ENCODE results near the gene UBL3.

The UBL3 gene

GRCh38 chr13:29856426-29856825, 6.0 kb upstream of the UBL3 start:
- Histone ChIP-seq H3K4me1 (ENCODE audit: control insufficient read depth in 1 of 2, insufficient read depth in 2 of 2, low read length in 2 of 2) (no peaks in the 10 kb centered on the region), H3K27me3 (ENCODE audit: low read depth, low read length) (no peaks in the 10 kb centered on the region), H3K36me3 (ENCODE audit: control insufficient read depth in 1 of 2, insufficient read depth in 2 of 2, low read length in 2 of 2) (no peaks in the 10 kb centered on the region), H3K4me3 (ENCODE audit: low read depth in 1 of 2, low read length in 2 of 2) (no peak overlapping the region), H3K9me3 (ENCODE audit: control insufficient read depth in 1 of 2, low read length in 2 of 2) (no peaks in the 10 kb centered on the region), H3K27ac (ENCODE audit: low read length) (no peak overlapping the region)

GRCh38 chr13:29855784-29856183, 5.4 kb upstream of the UBL3 start:
- Histone ChIP-seq H3K27ac (ENCODE audit: low read length) (no peak overlapping the region), H3K4me1 (ENCODE audit: control insufficient read depth in 1 of 2, insufficient read depth in 2 of 2, low read length in 2 of 2) (peaks cover 0 to 2% of the 10 kb centered on the region in 2 donors), H3K9me3 (ENCODE audit: control insufficient read depth in 1 of 2, low read length in 2 of 2) (no peaks in the 10 kb centered on the region), H3K4me3 (ENCODE audit: low read depth in 1 of 2, low read length in 2 of 2) (no peak overlapping the region), H3K36me3 (ENCODE audit: control insufficient read depth in 1 of 2, insufficient read depth in 2 of 2, low read length in 2 of 2) (no peaks in the 10 kb centered on the region), H3K27me3 (ENCODE audit: low read depth, low read length) (no peaks in the 10 kb centered on the region)

- Histone ChIP-seq H3K27ac (ENCODE audit: low read length) (no peak overlapping the region), H3K9me3 (ENCODE audit: control insufficient read depth in 1 of 2, low read length in 2 of 2) (no peaks in the 10 kb centered on the region), H3K4me1 (ENCODE audit: control insufficient read depth in 1 of 2, insufficient read depth in 2 of 2, low read length in 2 of 2) (peaks cover 0 to 4% of the 10 kb centered on the region in 2 donors), H3K27me3 (ENCODE audit: low read depth, low read length) (no peaks in the 10 kb centered on the region), H3K4me3 (ENCODE audit: low read depth in 1 of 2, low read length in 2 of 2) (no peak overlapping the region), H3K36me3 (ENCODE audit: control insufficient read depth in 1 of 2, insufficient read depth in 2 of 2, low read length in 2 of 2) (peaks cover 0 to 4% of the 10 kb centered on the region in 2 donors)
Measured at GRCh38 chr13:29855009-29855408, 4.6 kb upstream of the UBL3 start.

- Histone ChIP-seq H3K36me3 (ENCODE audit: control insufficient read depth in 1 of 2, insufficient read depth in 2 of 2, low read length in 2 of 2) (peaks cover 0 to 8% of the 10 kb centered on the region in 2 donors), H3K4me3 (ENCODE audit: low read depth in 1 of 2, low read length in 2 of 2) (no peak overlapping the region), H3K27ac (ENCODE audit: low read length) (no peak overlapping the region), H3K4me1 (ENCODE audit: control insufficient read depth in 1 of 2, insufficient read depth in 2 of 2, low read length in 2 of 2) (peaks cover 0 to 4% of the 10 kb centered on the region in 2 donors), H3K27me3 (ENCODE audit: low read depth, low read length) (no peaks in the 10 kb centered on the region), H3K9me3 (ENCODE audit: control insufficient read depth in 1 of 2, low read length in 2 of 2) (no peaks in the 10 kb centered on the region)
Measured at GRCh38 chr13:29853131-29853530, 2.7 kb upstream of the UBL3 start.

- no peak overlapping the region for H3K4me3 ChIP-seq (ENCODE audit: low read depth in 1 of 2, low read length in 2 of 2)
- H3K9me3 ChIP-seq (ENCODE audit: control insufficient read depth in 1 of 2, low read length in 2 of 2), result no peaks in the 10 kb centered on the region
- no peak overlapping the region for H3K27ac ChIP-seq (ENCODE audit: low read length)
- peaks cover 0 to 8% of the 10 kb centered on the region in 2 donors for H3K36me3 ChIP-seq (ENCODE audit: control insufficient read depth in 1 of 2, insufficient read depth in 2 of 2, low read length in 2 of 2)
- H3K4me1 ChIP-seq (ENCODE audit: control insufficient read depth in 1 of 2, insufficient read depth in 2 of 2, low read length in 2 of 2), result peaks cover 0 to 4% of the 10 kb centered on the region in 2 donors
- H3K27me3 ChIP-seq (ENCODE audit: low read depth, low read length), result no peaks in the 10 kb centered on the region
Measured at GRCh38 chr13:29852472-29853054, 2.1 kb upstream of the UBL3 start.

DNA sequence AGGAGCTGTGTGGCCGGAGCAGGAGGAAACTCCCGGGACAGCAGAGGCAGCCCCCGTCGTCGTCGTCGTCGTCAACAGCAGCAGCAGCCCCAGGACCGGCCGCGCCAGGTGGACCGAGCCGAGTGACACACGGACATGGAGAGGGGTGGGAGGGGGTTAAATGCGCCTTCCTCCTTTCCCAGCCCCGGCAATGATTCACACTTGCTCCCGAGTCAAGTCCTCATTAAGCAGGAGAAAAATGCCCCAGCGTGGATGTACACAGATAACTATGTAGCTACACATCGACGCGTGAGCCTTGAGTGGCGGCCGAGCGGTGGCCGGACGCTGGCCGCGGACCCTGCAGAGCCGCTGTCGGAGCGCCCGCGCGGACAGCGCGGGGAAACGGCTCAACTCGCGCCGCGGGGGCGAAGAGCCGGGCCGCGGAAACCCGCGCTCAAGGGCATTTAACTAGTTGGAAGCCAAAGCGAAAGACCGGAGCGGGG, 645 bp downstream of the UBL3 start:
- Histone ChIP-seq H3K27me3 (ENCODE audit: low read depth, low read length) (no peaks in the 10 kb centered on the region), H3K36me3 (ENCODE audit: control insufficient read depth in 1 of 2, insufficient read depth in 2 of 2, low read length in 2 of 2) (peaks cover 0 to 8% of the 10 kb centered on the region in 2 donors), H3K4me3 (ENCODE audit: low read depth in 1 of 2, low read length in 2 of 2) (peak overlapping the region; percentile 90 to 98), H3K27ac (ENCODE audit: low read length) (peak overlapping the region; percentile 96), H3K9me3 (ENCODE audit: control insufficient read depth in 1 of 2, low read length in 2 of 2) (no peaks in the 10 kb centered on the region), H3K4me1 (ENCODE audit: control insufficient read depth in 1 of 2, insufficient read depth in 2 of 2, low read length in 2 of 2) (peaks cover 0 to 9% of the 10 kb centered on the region in 2 donors)

DNA sequence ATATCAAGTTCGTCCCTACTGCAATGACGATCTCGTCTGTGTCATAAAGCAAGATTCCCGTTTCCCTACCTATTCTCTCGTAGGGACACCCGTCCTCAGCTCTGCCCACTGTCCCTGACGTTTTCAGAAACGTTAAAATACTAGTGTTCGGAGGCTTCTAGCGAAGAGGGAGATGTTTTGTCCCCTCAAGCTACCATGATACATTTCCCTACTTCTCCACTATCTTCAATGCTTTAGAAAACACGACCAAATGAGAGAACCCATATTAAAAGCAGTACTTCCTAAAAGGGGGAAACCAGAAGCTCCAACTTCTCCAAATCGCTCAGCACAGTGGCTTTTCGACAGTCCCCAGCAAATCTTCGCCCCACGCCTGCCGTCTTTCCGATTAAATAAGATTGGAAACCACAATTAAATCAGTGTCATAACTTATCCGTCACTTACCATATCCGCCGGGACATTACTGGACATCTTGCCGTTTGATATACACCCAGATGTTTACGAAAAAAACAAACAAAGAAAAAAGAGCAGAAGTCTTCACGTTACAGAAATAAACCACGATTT, 1.3 kb downstream of the UBL3 start:
- Histone ChIP-seq H3K36me3 (ENCODE audit: control insufficient read depth in 1 of 2, insufficient read depth in 2 of 2, low read length in 2 of 2) (peaks cover 0 to 8% of the 10 kb centered on the region in 2 donors), H3K4me1 (ENCODE audit: control insufficient read depth in 1 of 2, insufficient read depth in 2 of 2, low read length in 2 of 2) (peaks cover 0 to 9% of the 10 kb centered on the region in 2 donors), H3K27ac (ENCODE audit: low read length) (peak overlapping the region; percentile 96), H3K4me3 (ENCODE audit: low read depth in 1 of 2, low read length in 2 of 2) (peak overlapping the region; percentile 90 to 98), H3K9me3 (ENCODE audit: control insufficient read depth in 1 of 2, low read length in 2 of 2) (no peaks in the 10 kb centered on the region), H3K27me3 (ENCODE audit: low read depth, low read length) (no peaks in the 10 kb centered on the region)

DNA sequence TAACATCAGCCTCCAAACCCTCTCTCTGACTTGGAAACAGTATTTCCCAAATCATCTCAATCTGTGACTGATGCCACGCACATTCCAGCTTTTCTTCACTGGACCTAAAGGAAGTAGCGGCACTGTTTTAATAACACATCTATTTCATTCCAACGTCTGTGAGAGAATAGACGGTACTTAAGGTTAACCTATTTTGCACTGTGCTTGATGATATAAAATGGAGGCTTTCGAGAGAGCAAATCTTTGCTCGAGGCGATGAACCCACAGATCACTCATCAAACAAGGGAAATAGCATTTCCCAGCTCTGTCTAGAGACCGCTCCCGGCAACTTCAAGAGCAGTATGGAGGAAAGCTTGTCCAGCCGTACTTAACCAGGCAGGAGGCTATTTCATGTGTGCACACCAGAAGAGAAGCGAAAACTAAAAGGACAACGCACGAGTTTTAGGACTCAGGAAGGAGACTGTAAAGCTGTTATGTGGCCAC, 2.9 kb downstream of the UBL3 start:
- peak overlapping the region; percentile 85 to 90 for H3K4me3 ChIP-seq (ENCODE audit: low read depth in 1 of 2, low read length in 2 of 2)
- no peaks in the 10 kb centered on the region for H3K9me3 ChIP-seq (ENCODE audit: control insufficient read depth in 1 of 2, low read length in 2 of 2)
- peak overlapping the region; percentile 84 for H3K27ac ChIP-seq (ENCODE audit: low read length)
- H3K27me3 ChIP-seq (ENCODE audit: low read depth, low read length), result no peaks in the 10 kb centered on the region
- H3K36me3 ChIP-seq (ENCODE audit: control insufficient read depth in 1 of 2, insufficient read depth in 2 of 2, low read length in 2 of 2), result peaks cover 0 to 8% of the 10 kb centered on the region in 2 donors
- peaks cover 0 to 9% of the 10 kb centered on the region in 2 donors for H3K4me1 ChIP-seq (ENCODE audit: control insufficient read depth in 1 of 2, insufficient read depth in 2 of 2, low read length in 2 of 2)

DNA sequence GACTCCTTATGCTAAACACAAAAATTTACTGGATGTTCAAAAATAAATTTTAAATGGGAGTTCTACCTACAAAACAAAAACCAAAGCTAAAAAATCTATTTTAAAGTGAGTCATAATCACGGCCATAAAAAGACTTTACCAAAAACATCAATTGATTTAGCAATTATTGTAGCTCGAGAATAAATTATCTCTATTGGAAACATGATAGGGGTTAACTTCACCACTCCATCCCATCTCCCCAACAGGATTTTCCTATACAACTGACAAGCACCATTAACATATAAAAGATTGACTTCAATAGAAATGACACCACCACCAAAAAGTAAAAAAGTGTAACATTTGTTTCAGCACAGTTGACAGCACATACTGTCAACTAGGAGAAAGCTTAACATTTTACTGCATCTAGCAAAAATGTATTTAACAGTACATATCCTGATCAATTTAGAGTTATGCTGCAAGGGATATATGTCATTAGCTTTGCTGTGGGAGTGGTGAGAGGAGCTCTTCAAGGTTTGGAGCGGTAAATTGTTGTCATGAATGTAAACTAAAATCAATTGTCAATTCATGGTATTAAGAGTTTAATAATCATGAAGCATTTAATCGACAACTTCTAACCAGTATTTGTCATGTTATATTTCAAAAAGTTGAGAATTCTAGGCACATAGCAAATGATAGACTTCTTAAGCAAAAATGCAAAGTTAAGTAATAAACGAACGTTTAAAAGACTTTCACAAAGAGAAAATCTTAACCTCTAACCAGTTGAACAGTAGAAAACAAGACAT, 3.8 kb downstream of the UBL3 start:
- Histone ChIP-seq H3K4me3 (ENCODE audit: low read depth in 1 of 2, low read length in 2 of 2) (peak overlapping the region; percentile 85 to 90), H3K36me3 (ENCODE audit: control insufficient read depth in 1 of 2, insufficient read depth in 2 of 2, low read length in 2 of 2) (peaks cover 0 to 8% of the 10 kb centered on the region in 2 donors), H3K9me3 (ENCODE audit: control insufficient read depth in 1 of 2, low read length in 2 of 2) (no peaks in the 10 kb centered on the region), H3K27me3 (ENCODE audit: low read depth, low read length) (no peaks in the 10 kb centered on the region), H3K4me1 (ENCODE audit: control insufficient read depth in 1 of 2, insufficient read depth in 2 of 2, low read length in 2 of 2) (peaks cover 0 to 12% of the 10 kb centered on the region in 2 donors), H3K27ac (ENCODE audit: low read length) (peak overlapping the region; percentile 84)

DNA sequence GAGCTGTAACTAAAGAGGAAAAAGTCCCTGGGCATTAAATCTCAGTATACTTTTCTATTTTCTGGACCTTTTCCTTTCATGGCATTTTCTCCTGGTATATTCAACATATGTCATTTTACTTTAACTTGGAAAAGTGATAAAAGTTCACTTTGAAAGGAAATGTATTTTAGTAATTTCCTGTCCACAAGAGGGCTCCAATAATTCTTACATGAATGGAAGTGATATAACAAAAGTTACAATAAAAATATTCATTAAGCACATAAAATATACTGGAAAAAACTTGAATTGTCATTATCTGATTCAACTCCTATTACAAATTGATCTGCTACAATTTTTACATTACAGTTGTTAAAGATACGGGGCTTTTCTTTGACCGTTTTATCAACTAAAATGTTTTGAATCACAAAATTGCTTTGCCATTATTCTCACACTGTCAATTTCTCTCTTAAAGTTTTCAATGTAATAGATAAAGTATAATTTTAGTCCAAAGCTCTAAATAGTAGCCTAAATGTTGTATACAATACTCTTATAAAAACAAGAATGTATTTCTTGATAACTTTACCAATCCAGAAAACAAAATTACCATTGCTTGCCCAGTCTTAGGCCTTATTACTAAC, 4.9 kb downstream of the UBL3 start:
- no peak overlapping the region for H3K27ac ChIP-seq (ENCODE audit: low read length)
- peaks cover 0 to 11% of the 10 kb centered on the region in 2 donors for H3K4me1 ChIP-seq (ENCODE audit: control insufficient read depth in 1 of 2, insufficient read depth in 2 of 2, low read length in 2 of 2)
- H3K9me3 ChIP-seq (ENCODE audit: control insufficient read depth in 1 of 2, low read length in 2 of 2), result no peaks in the 10 kb centered on the region

DNA sequence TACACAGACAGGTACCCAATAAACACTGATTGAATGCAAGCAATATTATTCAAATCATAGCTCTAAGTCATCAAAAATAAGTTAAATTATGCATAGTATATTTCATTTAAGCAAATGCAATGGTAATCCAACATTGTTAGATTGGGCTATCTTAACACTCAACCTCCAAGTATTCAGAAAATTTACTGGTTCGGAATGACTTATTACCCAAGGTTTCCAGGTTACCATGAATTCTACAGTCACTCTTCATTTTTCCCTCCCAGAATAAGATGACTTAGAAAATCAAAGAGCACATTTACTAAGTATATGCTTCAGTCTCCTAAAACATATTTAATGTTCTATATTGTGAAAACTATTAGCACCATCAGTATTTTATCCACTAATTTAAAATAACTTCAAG, 6.0 kb downstream of the UBL3 start:
- no peaks in the 10 kb centered on the region for H3K36me3 ChIP-seq (ENCODE audit: control insufficient read depth in 1 of 2, insufficient read depth in 2 of 2, low read length in 2 of 2)
- no peak overlapping the region for H3K4me3 ChIP-seq (ENCODE audit: low read depth in 1 of 2, low read length in 2 of 2)
- H3K4me1 ChIP-seq (ENCODE audit: control insufficient read depth in 1 of 2, insufficient read depth in 2 of 2, low read length in 2 of 2), result peaks cover 0 to 11% of the 10 kb centered on the region in 2 donors
- H3K27ac ChIP-seq (ENCODE audit: low read length), result no peak overlapping the region
- H3K27me3 ChIP-seq (ENCODE audit: low read depth, low read length), result no peaks in the 10 kb centered on the region
- H3K9me3 ChIP-seq (ENCODE audit: control insufficient read depth in 1 of 2, low read length in 2 of 2), result no peaks in the 10 kb centered on the region

More for the DNA sequence above, 4.9 kb downstream of the UBL3 start:
- no peaks in the 10 kb centered on the region for H3K27me3 ChIP-seq (ENCODE audit: low read depth, low read length)
- H3K36me3 ChIP-seq (ENCODE audit: control insufficient read depth in 1 of 2, insufficient read depth in 2 of 2, low read length in 2 of 2), result peaks cover 0 to 8% of the 10 kb centered on the region in 2 donors
- no peak overlapping the region for H3K4me3 ChIP-seq (ENCODE audit: low read depth in 1 of 2, low read length in 2 of 2)
